Measurements from ENCODE around the gene ACSL5. TPM values are rescaled to one million over a fixed set of nuclear protein-coding genes. Genes with fewer than 3 reads are reported as not detected.

The ACSL5 gene
- total RNA-seq, 1 donor from 2014 or later, result 0.68 TPM

DNA sequence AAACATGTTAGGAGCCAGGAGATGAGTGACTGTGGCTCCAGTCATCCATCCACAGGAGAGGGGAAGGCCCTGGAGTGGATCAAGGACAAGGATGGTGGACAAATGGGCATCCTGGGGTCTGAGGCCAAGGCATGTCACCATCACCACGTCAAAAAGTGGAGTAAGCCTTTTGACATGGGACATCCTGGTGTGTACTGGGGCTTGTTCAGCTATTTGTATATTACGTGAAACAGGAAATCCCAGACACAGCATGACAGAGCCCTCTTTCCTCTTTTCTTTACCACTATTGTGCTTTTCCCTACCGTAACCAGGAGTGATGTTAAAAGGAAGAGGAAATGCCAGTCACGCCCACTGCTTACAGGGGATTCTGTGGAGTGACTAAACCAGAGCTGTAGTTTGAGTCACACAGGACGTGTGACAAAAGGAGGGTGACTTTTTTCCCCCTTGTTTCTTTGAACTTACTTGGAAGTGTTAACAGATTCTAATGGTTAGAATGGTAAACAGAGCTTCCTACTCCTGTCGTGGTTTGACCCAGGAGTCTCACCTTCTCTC is 15.4 kb downstream of the ACSL5 start:
- peak overlapping the region; percentile 73 for H2AFZ ChIP-seq (ENCODE audit: low read depth, low read length)
- no peaks in the 10 kb centered on the region for H3K9me3 ChIP-seq (ENCODE audit: insufficient read depth, low read depth, low read length)
- peak overlapping the region; percentile 7 for H3K27ac ChIP-seq (ENCODE audit: low read depth, low read length)
- H3K36me3 ChIP-seq (ENCODE audit: insufficient read depth, low read length), result no peaks in the 10 kb centered on the region
- H3K4me3 Mint-ChIP-seq (ENCODE audit: unreplicated experiment), result no peak overlapping the region
- H3K4me1 Mint-ChIP-seq (ENCODE audit: low read depth, unreplicated experiment), result peaks cover 6% of the 10 kb centered on the region
- H3K27me3 Mint-ChIP-seq (ENCODE audit: low read depth, unreplicated experiment), result no peaks in the 10 kb centered on the region
- H3K27me3 ChIP-seq (ENCODE audit: insufficient read depth, low read length), result peaks cover 8% of the 10 kb centered on the region
- peak; percentile 26 for DNase-seq (ENCODE audit: low read depth)
- H3K36me3 Mint-ChIP-seq (ENCODE audit: low read depth, unreplicated experiment), result peaks cover 2% of the 10 kb centered on the region
- no peaks in the 10 kb centered on the region for H4K20me1 ChIP-seq (ENCODE audit: insufficient read depth, low read length)
- peak; percentile 13 for FAIRE-seq
- no peaks in the 10 kb centered on the region for H3K9me3 Mint-ChIP-seq (ENCODE audit: unreplicated experiment)
- H3K4me3 ChIP-seq (ENCODE audit: insufficient read depth, low read depth, low read length), result no peak overlapping the region
- H3K79me2 ChIP-seq (ENCODE audit: insufficient read depth, low read length), result no peaks in the 10 kb centered on the region
- H3K4me1 ChIP-seq (ENCODE audit: insufficient read depth, low read length), result peaks cover 8% of the 10 kb centered on the region
- H3K27ac Mint-ChIP-seq (ENCODE audit: unreplicated experiment), result peak overlapping the region; percentile 48
- peak overlapping the region; percentile 65 for H3K4me2 ChIP-seq (ENCODE audit: low read length)
- H3K9ac ChIP-seq (ENCODE audit: low read length), result no peak overlapping the region
- TF ChIP-seq EZH2 (IDR thresholded peaks at IDR 0.05; ENCODE audit: insufficient read depth, low read length), result no peak
- TF ChIP-seq, protein P1, sequence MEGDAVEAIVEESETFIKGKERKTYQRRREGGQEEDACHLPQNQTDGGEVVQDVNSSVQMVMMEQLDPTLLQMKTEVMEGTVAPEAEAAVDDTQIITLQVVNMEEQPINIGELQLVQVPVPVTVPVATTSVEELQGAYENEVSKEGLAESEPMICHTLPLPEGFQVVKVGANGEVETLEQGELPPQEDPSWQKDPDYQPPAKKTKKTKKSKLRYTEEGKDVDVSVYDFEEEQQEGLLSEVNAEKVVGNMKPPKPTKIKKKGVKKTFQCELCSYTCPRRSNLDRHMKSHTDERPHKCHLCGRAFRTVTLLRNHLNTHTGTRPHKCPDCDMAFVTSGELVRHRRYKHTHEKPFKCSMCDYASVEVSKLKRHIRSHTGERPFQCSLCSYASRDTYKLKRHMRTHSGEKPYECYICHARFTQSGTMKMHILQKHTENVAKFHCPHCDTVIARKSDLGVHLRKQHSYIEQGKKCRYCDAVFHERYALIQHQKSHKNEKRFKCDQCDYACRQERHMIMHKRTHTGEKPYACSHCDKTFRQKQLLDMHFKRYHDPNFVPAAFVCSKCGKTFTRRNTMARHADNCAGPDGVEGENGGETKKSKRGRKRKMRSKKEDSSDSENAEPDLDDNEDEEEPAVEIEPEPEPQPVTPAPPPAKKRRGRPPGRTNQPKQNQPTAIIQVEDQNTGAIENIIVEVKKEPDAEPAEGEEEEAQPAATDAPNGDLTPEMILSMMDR (IDR thresholded peaks at IDR 0.05; ENCODE audit: insufficient read depth, low read depth, low read length), result no peak

DNA sequence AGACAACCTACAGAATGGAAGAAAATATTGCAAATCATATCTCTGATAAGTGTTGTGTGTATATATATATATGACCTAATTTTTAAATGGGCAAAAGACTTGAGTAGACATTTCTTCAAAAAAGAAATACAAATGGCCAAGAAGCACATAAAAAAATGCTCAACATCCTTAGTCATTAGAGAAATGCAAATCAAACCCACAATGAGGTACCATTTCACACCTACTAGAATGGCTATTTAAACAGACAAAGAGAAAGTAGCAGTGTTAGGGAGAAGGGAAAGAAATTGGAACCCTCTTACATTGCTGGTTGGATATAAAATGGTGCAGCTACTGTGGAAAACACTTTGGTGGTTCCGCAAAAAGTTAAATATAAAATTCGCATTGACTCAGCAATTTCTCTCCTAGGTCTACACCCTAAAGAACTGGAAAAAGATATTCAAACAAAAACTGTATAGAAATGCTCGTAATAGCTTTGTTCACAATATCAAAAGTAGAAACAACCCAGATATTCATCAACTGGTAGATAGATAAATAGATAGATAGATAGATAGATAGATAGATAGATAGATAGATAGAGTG is 16.3 kb downstream of the ACSL5 start:
- no peak for FAIRE-seq
- no peak overlapping the region for H3K4me2 ChIP-seq (ENCODE audit: low read length)

More for the DNA sequence above, 16.3 kb downstream of the ACSL5 start:
- Histone ChIP-seq H3K27me3 (ENCODE audit: insufficient read depth, low read length) (peaks cover 11% of the 10 kb centered on the region), H3K9me3 (ENCODE audit: insufficient read depth, low read depth, low read length) (no peaks in the 10 kb centered on the region), H3K27ac (ENCODE audit: low read depth, low read length) (no peak overlapping the region), H3K9ac (ENCODE audit: low read length) (no peak overlapping the region), H4K20me1 (ENCODE audit: insufficient read depth, low read length) (no peaks in the 10 kb centered on the region), H2AFZ (ENCODE audit: low read depth, low read length) (no peak overlapping the region), H3K4me3 (ENCODE audit: insufficient read depth, low read depth, low read length) (no peak overlapping the region), H3K36me3 (ENCODE audit: insufficient read depth, low read length) (no peaks in the 10 kb centered on the region), H3K4me1 (ENCODE audit: insufficient read depth, low read length) (peaks cover 8% of the 10 kb centered on the region), H3K79me2 (ENCODE audit: insufficient read depth, low read length) (no peaks in the 10 kb centered on the region)
- no peaks in the 10 kb centered on the region for H3K9me3 Mint-ChIP-seq (ENCODE audit: unreplicated experiment)
- no peak for TF ChIP-seq EZH2 (IDR thresholded peaks at IDR 0.05; ENCODE audit: insufficient read depth, low read length)
- TF ChIP-seq, protein P1 (IDR thresholded peaks at IDR 0.05; ENCODE audit: insufficient read depth, low read depth, low read length), result no peak
- no peak overlapping the region for H3K4me3 Mint-ChIP-seq (ENCODE audit: unreplicated experiment)
- H3K36me3 Mint-ChIP-seq (ENCODE audit: low read depth, unreplicated experiment), result peaks cover 2% of the 10 kb centered on the region
- DNase-seq (ENCODE audit: low read depth), result no peak
- no peaks in the 10 kb centered on the region for H3K27me3 Mint-ChIP-seq (ENCODE audit: low read depth, unreplicated experiment)
- peaks cover 6% of the 10 kb centered on the region for H3K4me1 Mint-ChIP-seq (ENCODE audit: low read depth, unreplicated experiment)
- no peak overlapping the region for H3K27ac Mint-ChIP-seq (ENCODE audit: unreplicated experiment)

Data from astrocyte (in vitro differentiated cells and primary cell).